Tibial nerve (tissue), 4 donors: ENCODE data around the gene PAPPA.

ENCODE experiments used
- CTCF ChIP-seq, 5 experiments: fragments of 200-600 bp in 3 of 5; fragments of 450-650 bp in 2 of 5; sonication (generic) in 3 of 5; IDR thresholded peaks; one replicate each; pipeline ENCODE4 v1.5.1; 2016 to 2019; ENCODE audit warnings: antibody characterized with exemption in 5 of 5, mild to moderate bottlenecking in 3 of 5, moderate library complexity in 2 of 5
- EP300 ChIP-seq, 2 donors: sonication (generic); formaldehyde crosslinking; IDR thresholded peaks; one replicate each; pipeline ENCODE4 v1.6.1; 2017; ENCODE audit warnings: antibody characterized with exemption in 2 of 2, mild to moderate bottlenecking in 1 of 2
- POLR2A ChIP-seq, 2 donors: fragments of 450-650 bp; IDR thresholded peaks; one replicate each; pipeline ENCODE4 v1.6.1; 2017; ENCODE audit warnings: antibody characterized with exemption in 2 of 2, mild to moderate bottlenecking in 2 of 2, moderate library complexity in 2 of 2

GRCh38 chr9:116317503-116317902 is 163.9 kb downstream of the PAPPA start:
- TF ChIP-seq CTCF (IDR thresholded peaks at IDR 0.05) (no peak), EP300 (IDR thresholded peaks at IDR 0.05) (no peak), POLR2A (IDR thresholded peaks at IDR 0.05) (no peak)
